HFFc6 (cell line): ENCODE data around the gene MCTP1. TPM values are rescaled to one million over a fixed set of nuclear protein-coding genes. Genes with fewer than 3 reads are reported as not detected.

ENCODE experiments used
- DNase-seq: peaks from one replicate; pipeline ENCODE4 v3.0.0-alpha.2; 2018
- H3K27ac Mint-ChIP-seq: 2 replicates; pipeline ENCODE4 v1.8.0; 2020; ENCODE audit warnings: mild to moderate bottlenecking, mixed read lengths
- H3K27me3 Mint-ChIP-seq: 2 replicates; pipeline ENCODE4 v1.8.0; 2021; ENCODE audit warnings: mild to moderate bottlenecking, moderate library complexity, mixed read lengths; ENCODE audit not compliant: insufficient read depth
- H3K36me3 Mint-ChIP-seq: 2 replicates; pipeline ENCODE4 v1.8.0; 2021; ENCODE audit warnings: low read depth, mixed read lengths
- H3K4me1 Mint-ChIP-seq: 2 replicates; pipeline ENCODE4 v1.8.0; 2020; ENCODE audit warnings: low read depth, mixed read lengths
- H3K4me3 Mint-ChIP-seq: 2 replicates; pipeline ENCODE4 v1.8.0; 2020; ENCODE audit warnings: mild to moderate bottlenecking, moderate library complexity, mixed read lengths
- H3K9me3 Mint-ChIP-seq: 2 replicates; pipeline ENCODE4 v1.8.0; 2020; ENCODE audit warnings: mild to moderate bottlenecking, mixed read lengths
- total RNA-seq, 6 experiments: library from RNA; stranded (reverse); fragmentation: NEBNext Ultra II Directional; extraction: Animal tissue kit (Norgen Biotek cat#: 25700); gene quantifications; 2 replicates in 1 of 6; 3 replicates in 5 of 6; pipeline ENCODE4 v1.2.3, GENCODE V29; 2021
- TF ChIP-seq, protein P1 (sequence below): fragments of 200-600 bp; sonication (generic); IDR thresholded peaks from 2 replicates; pipeline ENCODE4 v1.5.0; 2021; ENCODE audit warnings: antibody characterized with exemption, mild to moderate bottlenecking

The MCTP1 gene
- total RNA-seq, 6 experiments from 2014 or later: 1.0 to 5.2 (median 3.9) TPM

GRCh38 chr5:94784536-94785505 is 500.1 kb downstream of the MCTP1 start:
- DNase-seq: no peak
- Mint-ChIP-seq H3K4me1 (no peaks in the 10 kb centered on the region), H3K9me3 (no peaks in the 10 kb centered on the region), H3K36me3 (no peaks in the 10 kb centered on the region), H3K27me3 (peaks cover 1% of the 10 kb centered on the region), H3K4me3 (no peak overlapping the region), H3K27ac (no peak overlapping the region)
- TF ChIP-seq, protein P1, sequence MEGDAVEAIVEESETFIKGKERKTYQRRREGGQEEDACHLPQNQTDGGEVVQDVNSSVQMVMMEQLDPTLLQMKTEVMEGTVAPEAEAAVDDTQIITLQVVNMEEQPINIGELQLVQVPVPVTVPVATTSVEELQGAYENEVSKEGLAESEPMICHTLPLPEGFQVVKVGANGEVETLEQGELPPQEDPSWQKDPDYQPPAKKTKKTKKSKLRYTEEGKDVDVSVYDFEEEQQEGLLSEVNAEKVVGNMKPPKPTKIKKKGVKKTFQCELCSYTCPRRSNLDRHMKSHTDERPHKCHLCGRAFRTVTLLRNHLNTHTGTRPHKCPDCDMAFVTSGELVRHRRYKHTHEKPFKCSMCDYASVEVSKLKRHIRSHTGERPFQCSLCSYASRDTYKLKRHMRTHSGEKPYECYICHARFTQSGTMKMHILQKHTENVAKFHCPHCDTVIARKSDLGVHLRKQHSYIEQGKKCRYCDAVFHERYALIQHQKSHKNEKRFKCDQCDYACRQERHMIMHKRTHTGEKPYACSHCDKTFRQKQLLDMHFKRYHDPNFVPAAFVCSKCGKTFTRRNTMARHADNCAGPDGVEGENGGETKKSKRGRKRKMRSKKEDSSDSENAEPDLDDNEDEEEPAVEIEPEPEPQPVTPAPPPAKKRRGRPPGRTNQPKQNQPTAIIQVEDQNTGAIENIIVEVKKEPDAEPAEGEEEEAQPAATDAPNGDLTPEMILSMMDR: peak; percentile 51; the same call in 1 of the 2 replicates

DNA sequence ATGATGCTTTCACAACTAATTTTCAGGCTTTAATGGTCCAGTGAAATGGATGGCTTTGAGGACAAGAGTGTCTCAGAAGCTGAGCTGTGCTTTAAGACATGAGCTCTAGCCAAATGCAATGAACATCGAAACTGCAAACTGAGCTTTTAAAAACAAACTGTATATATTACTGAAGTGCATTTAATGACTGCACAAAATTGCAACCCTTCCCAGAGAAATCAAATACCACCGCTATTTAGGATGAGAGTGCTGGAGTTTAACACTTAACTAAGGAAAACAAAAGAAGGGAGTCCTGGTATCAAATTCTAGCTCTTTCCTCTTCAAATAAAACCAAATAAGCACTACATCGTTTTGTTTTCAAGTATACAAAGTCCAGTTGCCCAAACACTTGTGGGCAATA is 502.5 kb downstream of the MCTP1 start:
- no peak overlapping the region for H3K27ac Mint-ChIP-seq
- DNase-seq: no peak

DNA sequence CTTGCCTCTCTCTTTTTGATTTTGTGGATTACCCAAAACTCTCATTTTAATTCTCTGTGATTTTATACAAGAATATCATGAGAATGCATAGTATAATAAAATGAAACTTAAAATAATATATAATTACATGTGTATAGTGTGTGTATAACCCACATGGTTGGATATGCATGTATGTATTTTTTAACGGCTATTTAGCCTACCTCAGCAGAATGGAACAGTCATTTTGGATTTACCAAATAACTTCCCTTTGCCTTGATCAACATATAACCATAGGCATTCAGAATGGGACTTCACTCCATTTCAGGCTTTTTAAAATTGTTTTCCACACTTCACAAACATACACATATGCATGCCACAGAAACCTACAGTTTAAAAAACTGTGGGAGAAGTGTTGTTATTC is 505.2 kb downstream of the MCTP1 start:
- no peak for DNase-seq
- Mint-ChIP-seq H3K36me3 (no peaks in the 10 kb centered on the region), H3K27me3 (peaks cover 1% of the 10 kb centered on the region)

More for the DNA sequence above, 502.5 kb downstream of the MCTP1 start:
- TF ChIP-seq, protein P1: no peak
- H3K9me3 Mint-ChIP-seq: no peaks in the 10 kb centered on the region
- peaks cover 19% of the 10 kb centered on the region for H3K4me1 Mint-ChIP-seq
- no peaks in the 10 kb centered on the region for H3K36me3 Mint-ChIP-seq
- no peak overlapping the region for H3K4me3 Mint-ChIP-seq
- H3K27me3 Mint-ChIP-seq: peaks cover 1% of the 10 kb centered on the region

DNA sequence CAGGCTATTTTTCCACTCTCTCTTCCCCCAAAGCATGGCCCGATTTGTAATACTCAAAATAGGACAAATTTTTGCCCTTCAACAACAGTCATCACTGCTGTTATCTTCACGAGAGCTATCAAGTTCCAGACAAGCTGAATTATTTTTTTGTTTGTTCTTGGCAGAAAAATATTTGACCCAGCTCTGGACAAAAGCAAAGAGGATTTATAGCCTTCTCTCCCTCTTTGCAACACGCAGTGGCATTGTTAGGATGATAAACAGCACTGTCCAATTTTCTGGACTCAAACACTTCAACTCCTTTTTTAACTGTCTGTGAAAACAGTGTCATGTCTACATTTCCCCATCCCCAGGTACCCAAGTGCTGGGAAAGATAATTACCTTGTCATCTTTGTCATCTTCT is 506.2 kb downstream of the MCTP1 start:
- Mint-ChIP-seq H3K36me3 (no peaks in the 10 kb centered on the region), H3K27ac (no peak overlapping the region), H3K4me3 (no peak overlapping the region), H3K27me3 (peaks cover 1% of the 10 kb centered on the region), H3K9me3 (no peaks in the 10 kb centered on the region), H3K4me1 (peaks cover 36% of the 10 kb centered on the region)
- DNase-seq: no peak
- TF ChIP-seq, protein P1: no peak

More for the DNA sequence above, 505.2 kb downstream of the MCTP1 start:
- Mint-ChIP-seq H3K9me3 (no peaks in the 10 kb centered on the region), H3K4me3 (no peak overlapping the region), H3K4me1 (peaks cover 36% of the 10 kb centered on the region), H3K27ac (no peak overlapping the region)
- TF ChIP-seq, protein P1: no peak

GRCh38 chr5:94778299-94778698 is 506.6 kb downstream of the MCTP1 start:
- Mint-ChIP-seq H3K27ac (no peak overlapping the region), H3K27me3 (peaks cover 1% of the 10 kb centered on the region), H3K4me3 (no peak overlapping the region), H3K36me3 (no peaks in the 10 kb centered on the region), H3K4me1 (peaks cover 36% of the 10 kb centered on the region), H3K9me3 (no peaks in the 10 kb centered on the region)
- no peak for DNase-seq
- TF ChIP-seq, protein P1: no peak
